ENCODE results near the gene C2CD3.

C2CD3 gene

GRCh38 chr11:74147199-74147929 lies 23.4 kb downstream of the C2CD3 start:
- Histone ChIP-seq H3K9ac (ENCODE audit: low read length) (no peak overlapping the region), H3K79me2 (ENCODE audit: low read length) (no peaks in the 10 kb centered on the region), H2AFZ (ENCODE audit: low read depth, low read length) (no peak overlapping the region), H3K36me3 (replicated peaks; ENCODE audit: low read depth, low read length) (peaks cover 6% of the 10 kb centered on the region), H3K27ac (ENCODE audit: low read length) (no peak overlapping the region), H3K27me3 (ENCODE audit: low read depth, low read length) (no peaks in the 10 kb centered on the region), H3K4me2 (ENCODE audit: low read length) (no peak overlapping the region), H3K4me3 (ENCODE audit: low read length) (no peak overlapping the region), H3K4me1 (ENCODE audit: low read length) (no peaks in the 10 kb centered on the region), H3K9me3 (ENCODE audit: insufficient read depth, low read length) (no peaks in the 10 kb centered on the region), H4K20me1 (ENCODE audit: insufficient read depth, low read length) (no peaks in the 10 kb centered on the region)
- TF ChIP-seq CTCF (IDR thresholded peaks at IDR 0.05; ENCODE audit: low read depth, low read length) (no peak), EZH2phosphoT487 (IDR thresholded peaks at IDR 0.05; ENCODE audit: low read depth) (no peak)

GRCh38 chr11:74144592-74144991 lies 26.2 kb downstream of the C2CD3 start:
- Histone ChIP-seq H2AFZ (ENCODE audit: low read depth, low read length) (no peak overlapping the region), H3K9ac (ENCODE audit: low read length) (no peak overlapping the region)
- TF ChIP-seq CTCF (IDR thresholded peaks at IDR 0.05; ENCODE audit: low read depth, low read length) (no peak), EZH2phosphoT487 (IDR thresholded peaks at IDR 0.05; ENCODE audit: low read depth) (no peak)

GRCh38 chr11:74142624-74143023 lies 28.2 kb downstream of the C2CD3 start:
- no peak overlapping the region for H2AFZ ChIP-seq (ENCODE audit: low read depth, low read length)
- no peak overlapping the region for H3K4me2 ChIP-seq (ENCODE audit: low read length)
- no peak overlapping the region for H3K4me3 ChIP-seq (ENCODE audit: low read length)
- no peaks in the 10 kb centered on the region for H3K4me1 ChIP-seq (ENCODE audit: low read length)
- peaks cover 19% of the 10 kb centered on the region for H3K36me3 ChIP-seq (replicated peaks; ENCODE audit: low read depth, low read length)
- no peaks in the 10 kb centered on the region for H3K27me3 ChIP-seq (ENCODE audit: low read depth, low read length)
- no peaks in the 10 kb centered on the region for H3K9me3 ChIP-seq (ENCODE audit: insufficient read depth, low read length)
- no peak overlapping the region for H3K27ac ChIP-seq (ENCODE audit: low read length)
- TF ChIP-seq EZH2phosphoT487 (IDR thresholded peaks at IDR 0.05; ENCODE audit: low read depth) = no peak
- TF ChIP-seq CTCF (IDR thresholded peaks at IDR 0.05; ENCODE audit: low read depth, low read length) = no peak
- no peaks in the 10 kb centered on the region for H4K20me1 ChIP-seq (ENCODE audit: insufficient read depth, low read length)
- H3K79me2 ChIP-seq (ENCODE audit: low read length) = no peaks in the 10 kb centered on the region
- no peak overlapping the region for H3K9ac ChIP-seq (ENCODE audit: low read length)

More at GRCh38 chr11:74144592-74144991, 26.2 kb downstream of the C2CD3 start:
- no peaks in the 10 kb centered on the region for H3K9me3 ChIP-seq (ENCODE audit: insufficient read depth, low read length)
- no peak overlapping the region for H3K4me3 ChIP-seq (ENCODE audit: low read length)
- H3K27me3 ChIP-seq (ENCODE audit: low read depth, low read length) = no peaks in the 10 kb centered on the region
- H3K79me2 ChIP-seq (ENCODE audit: low read length) = no peaks in the 10 kb centered on the region
- peaks cover 4% of the 10 kb centered on the region for H3K36me3 ChIP-seq (replicated peaks; ENCODE audit: low read depth, low read length)
- no peak overlapping the region for H3K27ac ChIP-seq (ENCODE audit: low read length)
- H3K4me1 ChIP-seq (ENCODE audit: low read length) = no peaks in the 10 kb centered on the region
- no peaks in the 10 kb centered on the region for H4K20me1 ChIP-seq (ENCODE audit: insufficient read depth, low read length)
- H3K4me2 ChIP-seq (ENCODE audit: low read length) = no peak overlapping the region

GRCh38 chr11:74141908-74142307 lies 28.9 kb downstream of the C2CD3 start:
- H3K9ac ChIP-seq (ENCODE audit: low read length) = no peak overlapping the region
- H3K36me3 ChIP-seq (replicated peaks; ENCODE audit: low read depth, low read length) = peaks cover 19% of the 10 kb centered on the region
- no peaks in the 10 kb centered on the region for H3K9me3 ChIP-seq (ENCODE audit: insufficient read depth, low read length)
- H4K20me1 ChIP-seq (ENCODE audit: insufficient read depth, low read length) = no peaks in the 10 kb centered on the region
- no peaks in the 10 kb centered on the region for H3K27me3 ChIP-seq (ENCODE audit: low read depth, low read length)
- no peaks in the 10 kb centered on the region for H3K79me2 ChIP-seq (ENCODE audit: low read length)
- H3K4me3 ChIP-seq (ENCODE audit: low read length) = no peak overlapping the region
- no peaks in the 10 kb centered on the region for H3K4me1 ChIP-seq (ENCODE audit: low read length)
- no peak overlapping the region for H3K4me2 ChIP-seq (ENCODE audit: low read length)
- H2AFZ ChIP-seq (ENCODE audit: low read depth, low read length) = no peak overlapping the region
- H3K27ac ChIP-seq (ENCODE audit: low read length) = no peak overlapping the region
- TF ChIP-seq CTCF (IDR thresholded peaks at IDR 0.05; ENCODE audit: low read depth, low read length) (no peak), EZH2phosphoT487 (IDR thresholded peaks at IDR 0.05; ENCODE audit: low read depth) (no peak)
